Ectodermal cell (in vitro differentiated cells): Measurements from ENCODE around the gene GCN1.

Source experiments
- H3K27ac ChIP-seq: 2 replicates; pipeline ENCODE4 v1.7.0; 2013; ENCODE audit warnings: mild to moderate bottlenecking, low read depth, low read length; ENCODE audit not compliant: insufficient read depth, poor library complexity, severe bottlenecking
- H3K27me3 ChIP-seq: 2 replicates; pipeline ENCODE4 v1.7.0; 2013; ENCODE audit warnings: mild to moderate bottlenecking, low read length; ENCODE audit not compliant: insufficient read depth, control insufficient read depth, poor library complexity, severe bottlenecking
- H3K36me3 ChIP-seq: one replicate; pipeline ENCODE4 v1.7.0; 2013; ENCODE audit warnings: low read length; ENCODE audit not compliant: control insufficient read depth, insufficient read depth
- H3K4me1 ChIP-seq: one replicate; pipeline ENCODE4 v1.7.0; 2013; ENCODE audit warnings: low read length; ENCODE audit not compliant: control insufficient read depth, insufficient read depth
- H3K4me3 ChIP-seq: 2 replicates; pipeline ENCODE4 v1.7.0; 2013; ENCODE audit warnings: low read depth, low read length, control low read depth; ENCODE audit not compliant: insufficient read depth
- H3K9me3 ChIP-seq: 2 replicates; pipeline ENCODE4 v1.7.0; 2013; ENCODE audit warnings: mild to moderate bottlenecking, low read length, moderate library complexity; ENCODE audit not compliant: control insufficient read depth
- WGBS, 2 experiments: methylation state at CpG; one replicate each; pipeline ENCODE4 v1.1.7; 2013; ENCODE audit warnings: missing lambda C conversion rate in 2 of 2; 5-methylcytosine and 5-hydroxymethylcytosine counted together

The GCN1 gene

DNA sequence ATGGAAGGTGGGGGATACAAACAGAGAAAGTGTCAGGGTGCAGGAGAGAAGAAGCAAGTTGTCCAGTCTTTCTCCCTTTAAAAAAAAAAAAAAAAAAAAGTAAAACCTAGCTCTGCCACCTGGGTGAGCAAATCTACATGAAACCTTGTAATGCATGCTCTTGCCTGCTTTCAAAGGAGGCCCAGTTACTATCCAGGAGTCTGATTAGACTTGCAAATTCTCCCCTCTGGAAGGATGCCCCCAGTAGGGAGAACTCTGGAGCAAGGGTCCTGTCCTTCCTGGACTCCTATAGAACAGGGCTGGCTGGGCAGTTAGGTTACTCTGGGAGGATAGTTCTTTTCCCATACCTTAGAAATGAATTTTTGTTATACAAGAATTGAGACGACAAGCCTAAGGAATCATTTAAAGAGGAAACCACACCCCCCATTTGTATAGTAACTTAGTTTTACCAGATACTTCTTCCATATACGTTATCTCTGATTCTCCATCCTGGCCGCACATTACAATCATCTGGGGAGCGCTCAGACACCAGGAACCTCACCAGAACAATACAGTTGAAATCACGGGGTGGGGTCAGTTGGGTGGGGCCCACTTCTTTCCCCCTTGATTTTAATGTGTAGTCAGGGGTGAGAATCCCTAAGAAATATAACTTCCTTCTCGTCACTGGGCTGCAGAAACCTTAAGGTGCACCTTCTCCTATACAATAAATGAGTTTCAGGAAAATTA is 108.4 kb downstream of the GCN1 start:
- Histone ChIP-seq H3K36me3 (no peaks in the 10 kb centered on the region), H3K4me3 (no peak overlapping the region), H3K4me1 (peaks cover 20% of the 10 kb centered on the region), H3K27ac (no peak overlapping the region), H3K9me3 (no peaks in the 10 kb centered on the region), H3K27me3 (no peaks in the 10 kb centered on the region)
- 60 to 73% methylated on average over 4 to 6 of the region's 6 CpGs for WGBS, 2 experiments

DNA sequence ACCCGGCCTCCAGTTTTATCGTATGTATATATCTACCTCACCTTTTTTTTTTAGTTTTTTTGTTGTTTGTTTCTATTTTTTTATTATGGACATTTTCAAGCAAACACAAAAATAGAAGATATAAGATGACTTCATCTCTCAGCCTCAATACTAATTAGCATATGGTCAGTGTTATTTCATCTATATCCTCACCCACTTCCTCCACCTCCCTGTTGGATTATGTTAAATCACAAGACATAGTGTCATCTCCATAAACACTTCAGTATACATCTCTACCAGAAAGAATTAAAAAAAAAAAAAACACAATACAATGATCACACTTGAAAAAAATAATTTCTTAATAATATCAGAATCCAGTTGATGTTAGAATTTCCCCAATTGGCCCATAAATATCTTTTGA is 112.9 kb downstream of the GCN1 start:
- Histone ChIP-seq H3K27me3 (no peaks in the 10 kb centered on the region), H3K4me1 (peaks cover 8% of the 10 kb centered on the region), H3K36me3 (no peaks in the 10 kb centered on the region), H3K4me3 (no peak overlapping the region), H3K27ac (no peak overlapping the region), H3K9me3 (no peaks in the 10 kb centered on the region)
- 100% methylated on average over 2 of the region's 2 CpGs for WGBS, 2 experiments

DNA sequence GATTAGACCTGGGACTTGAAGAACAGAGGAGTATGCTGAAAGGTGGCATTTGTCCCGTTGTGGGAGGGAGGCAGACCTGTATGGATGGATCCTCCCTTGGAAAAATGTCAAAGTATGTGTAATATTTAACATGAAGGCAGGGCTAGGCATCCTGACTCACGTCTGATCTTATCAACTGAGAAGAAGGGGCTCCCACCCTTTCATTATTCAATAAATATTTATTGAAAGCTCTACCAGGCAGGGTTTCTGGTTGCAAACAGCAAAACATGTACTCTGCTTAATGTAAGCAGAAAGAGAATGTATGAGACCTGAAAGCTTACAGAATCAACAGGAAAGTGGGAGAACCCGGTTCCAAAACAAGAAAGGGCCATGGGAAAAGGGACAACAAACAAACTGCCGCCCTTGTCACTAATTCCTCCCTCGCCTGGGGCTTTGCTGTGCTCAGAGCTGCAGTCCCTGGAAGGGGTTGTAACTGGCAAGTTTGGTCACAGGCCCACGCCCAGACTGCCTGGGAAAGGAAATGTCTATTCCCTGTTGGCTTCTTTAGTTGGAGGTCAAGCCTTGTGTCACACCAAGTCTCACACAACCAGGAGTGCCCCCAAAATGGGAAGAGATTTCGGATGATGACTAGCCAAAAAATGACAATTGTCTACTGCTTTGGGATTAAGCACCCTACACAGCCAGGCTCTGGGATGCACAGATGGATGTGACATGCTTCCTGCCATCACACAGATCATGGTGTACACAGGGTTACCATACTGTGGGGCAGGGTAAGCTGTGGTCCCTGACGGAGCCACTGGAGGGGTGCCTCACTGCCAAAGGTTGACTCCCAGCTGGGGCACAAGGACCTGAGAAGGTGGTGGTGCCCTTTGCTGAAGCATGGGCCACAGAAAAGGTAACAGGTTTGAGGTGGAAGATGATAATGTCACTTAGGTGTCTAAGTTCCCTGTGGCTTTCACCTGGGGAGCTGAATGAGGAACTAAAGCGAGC is 114.8 kb downstream of the GCN1 start:
- WGBS, 2 experiments: 91 to 92% methylated on average over 9 of the region's 9 CpGs
- H3K27me3 ChIP-seq: no peaks in the 10 kb centered on the region
- H3K4me3 ChIP-seq: no peak overlapping the region
- no peak overlapping the region for H3K27ac ChIP-seq
- H3K9me3 ChIP-seq: no peaks in the 10 kb centered on the region
- H3K36me3 ChIP-seq: no peaks in the 10 kb centered on the region
- no peaks in the 10 kb centered on the region for H3K4me1 ChIP-seq

DNA sequence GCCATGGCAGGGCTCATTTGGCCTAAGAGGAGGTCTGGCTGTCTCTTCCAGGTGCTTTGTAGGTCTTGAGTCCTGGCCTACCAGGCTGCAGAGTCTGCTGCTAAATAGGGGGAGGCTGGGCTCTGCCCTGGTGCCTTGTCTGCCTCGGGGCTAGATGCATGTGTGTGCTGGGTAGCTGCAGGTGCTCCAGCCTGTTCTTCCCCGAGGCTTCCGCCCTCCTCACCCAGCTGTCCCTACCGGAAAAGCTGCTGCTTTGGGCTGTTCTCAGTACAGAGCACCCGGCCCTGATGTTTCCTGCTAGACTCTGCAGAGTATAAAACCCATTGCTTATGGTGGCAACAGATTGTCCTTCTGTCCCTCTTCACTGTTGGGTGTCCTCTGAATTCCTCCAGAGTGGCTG is 115.6 kb downstream of the GCN1 start:
- Histone ChIP-seq H3K9me3 (no peaks in the 10 kb centered on the region), H3K4me1 (no peaks in the 10 kb centered on the region), H3K27me3 (no peaks in the 10 kb centered on the region), H3K4me3 (no peak overlapping the region), H3K27ac (no peak overlapping the region), H3K36me3 (no peaks in the 10 kb centered on the region)
- 87 to 88% methylated on average over 5 of the region's 5 CpGs for WGBS, 2 experiments

DNA sequence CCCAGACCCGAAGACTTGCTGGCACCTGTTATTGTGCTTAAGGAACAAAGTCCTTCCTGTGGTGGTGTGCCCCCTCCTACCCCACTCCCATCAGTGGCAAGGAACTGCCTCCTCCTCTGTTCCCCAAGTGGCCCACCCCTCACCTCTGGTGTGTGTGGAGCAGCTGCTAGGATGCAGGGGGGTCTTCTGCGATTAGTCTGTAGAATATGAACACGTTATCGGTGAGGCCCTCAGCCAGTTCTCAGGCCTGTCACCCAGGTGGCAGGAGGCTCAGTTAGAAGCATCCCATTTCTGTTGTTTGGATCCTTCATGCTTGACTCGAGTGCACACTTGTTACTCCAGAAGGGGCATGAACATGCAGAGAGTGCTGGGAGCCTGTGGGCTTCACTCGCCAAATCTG is 117.3 kb downstream of the GCN1 start:
- H3K27me3 ChIP-seq: no peaks in the 10 kb centered on the region
- no peaks in the 10 kb centered on the region for H3K36me3 ChIP-seq
- no peak overlapping the region for H3K4me3 ChIP-seq
- H3K9me3 ChIP-seq: no peaks in the 10 kb centered on the region
- no peak overlapping the region for H3K27ac ChIP-seq
- 95 to 96% methylated on average over 6 of the region's 6 CpGs for WGBS, 2 experiments
- H3K4me1 ChIP-seq: no peaks in the 10 kb centered on the region
